Activated CD4-positive, alpha-beta T cell treated with anti-CD3 and anti-CD28 coated beads, Interleukin-2, amount 50 U/mL, for 4 hours (primary cell): Measurements from ENCODE around the gene TH.

ENCODE experiments used
- DNase-seq, 2 experiments: peaks; one replicate each; pipeline ENCODE4 v3.0.0-alpha.2; 2020

The TH gene

GRCh38 chr11:2171591-2172003, at the start of gene TH:
TH (minus strand) TSS chr11:2171815; CDS start chr11:2171786, 29 bp downstream.
- DNase-seq = no peak

- DNase-seq = no peak
Measured at GRCh38 chr11:2221024-2221423, 49.4 kb upstream of the TH start.

GRCh38 chr11:2220173-2220771, 48.7 kb upstream of the TH start:
- no peak for DNase-seq

GRCh38 chr11:2219318-2220017, 47.9 kb upstream of the TH start:
- DNase-seq = no peak

- no peak for DNase-seq
Measured at GRCh38 chr11:2218031-2218633, 46.5 kb upstream of the TH start.

- DNase-seq = no peak
Measured at GRCh38 chr11:2217211-2218030, 45.8 kb upstream of the TH start.

GRCh38 chr11:2216400-2217064, 44.9 kb upstream of the TH start:
- no peak for DNase-seq

- DNase-seq = no peak
Measured at GRCh38 chr11:2215561-2216399, 44.2 kb upstream of the TH start.

- DNase-seq = no peak
Measured at GRCh38 chr11:2215230-2215560, 43.6 kb upstream of the TH start.

- no peak for DNase-seq
Measured at GRCh38 chr11:2214527-2215229, 43.1 kb upstream of the TH start.

GRCh38 chr11:2213890-2214526, 42.4 kb upstream of the TH start:
- no peak for DNase-seq

GRCh38 chr11:2213384-2213842, 41.8 kb upstream of the TH start:
- DNase-seq = peak in 1 of 2 experiments; percentile 17

GRCh38 chr11:2212411-2213251, 41.0 kb upstream of the TH start:
- no peak for DNase-seq

- no peak for DNase-seq
Measured at GRCh38 chr11:2211113-2211971, 39.7 kb upstream of the TH start.

GRCh38 chr11:2210366-2211112, 38.9 kb upstream of the TH start:
- DNase-seq = no peak

GRCh38 chr11:2209900-2210321, 38.3 kb upstream of the TH start:
- DNase-seq = no peak

GRCh38 chr11:2209370-2209801, 37.8 kb upstream of the TH start:
- DNase-seq = no peak
